Left renal pelvis (tissue), 4 donors: ENCODE measurements around the gene CRYL1. TPM values are rescaled to one million over a fixed set of nuclear protein-coding genes. Genes with fewer than 3 reads are reported as not detected.

Source experiments
- DNase-seq, 4 donors: peaks; one replicate each; pipeline ENCODE4 v3.0.0-alpha.2; 2013; ENCODE audit warnings: low read depth in 4 of 4, low spot score in 3 of 4
- polyA plus RNA-seq, 4 donors: library from polyadenylated mRNA; unstranded; fragments of 120-200 nt; gene quantifications; one replicate each; pipeline ENCODE4 v1.2.1, GENCODE V29; 2013; ENCODE audit not compliant: insufficient read length in 4 of 4

CRYL1 gene
- polyA plus RNA-seq, 4 donors, result 31.8 to 138 (median 121) TPM

DNA sequence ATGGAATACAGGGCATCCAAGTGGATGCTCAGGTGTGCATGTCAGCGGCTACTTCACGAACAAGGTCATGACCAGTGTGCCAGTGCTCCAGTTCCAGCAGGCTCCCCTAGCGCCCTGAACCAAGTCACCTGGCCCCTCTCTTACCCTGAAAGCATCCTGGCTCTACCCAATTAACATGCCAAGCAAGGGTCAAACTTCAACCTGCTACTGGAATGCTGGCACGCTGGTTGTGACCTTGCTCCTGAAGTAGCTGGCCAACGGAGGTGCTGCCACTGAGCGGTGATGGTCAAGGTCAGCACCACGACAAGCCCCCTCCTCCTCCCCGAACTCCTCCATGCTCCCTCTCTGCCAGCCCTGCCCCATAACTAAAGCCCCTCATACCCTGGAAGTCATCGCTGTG, 96.0 kb downstream of the CRYL1 start:
- DNase-seq, result no peak

DNA sequence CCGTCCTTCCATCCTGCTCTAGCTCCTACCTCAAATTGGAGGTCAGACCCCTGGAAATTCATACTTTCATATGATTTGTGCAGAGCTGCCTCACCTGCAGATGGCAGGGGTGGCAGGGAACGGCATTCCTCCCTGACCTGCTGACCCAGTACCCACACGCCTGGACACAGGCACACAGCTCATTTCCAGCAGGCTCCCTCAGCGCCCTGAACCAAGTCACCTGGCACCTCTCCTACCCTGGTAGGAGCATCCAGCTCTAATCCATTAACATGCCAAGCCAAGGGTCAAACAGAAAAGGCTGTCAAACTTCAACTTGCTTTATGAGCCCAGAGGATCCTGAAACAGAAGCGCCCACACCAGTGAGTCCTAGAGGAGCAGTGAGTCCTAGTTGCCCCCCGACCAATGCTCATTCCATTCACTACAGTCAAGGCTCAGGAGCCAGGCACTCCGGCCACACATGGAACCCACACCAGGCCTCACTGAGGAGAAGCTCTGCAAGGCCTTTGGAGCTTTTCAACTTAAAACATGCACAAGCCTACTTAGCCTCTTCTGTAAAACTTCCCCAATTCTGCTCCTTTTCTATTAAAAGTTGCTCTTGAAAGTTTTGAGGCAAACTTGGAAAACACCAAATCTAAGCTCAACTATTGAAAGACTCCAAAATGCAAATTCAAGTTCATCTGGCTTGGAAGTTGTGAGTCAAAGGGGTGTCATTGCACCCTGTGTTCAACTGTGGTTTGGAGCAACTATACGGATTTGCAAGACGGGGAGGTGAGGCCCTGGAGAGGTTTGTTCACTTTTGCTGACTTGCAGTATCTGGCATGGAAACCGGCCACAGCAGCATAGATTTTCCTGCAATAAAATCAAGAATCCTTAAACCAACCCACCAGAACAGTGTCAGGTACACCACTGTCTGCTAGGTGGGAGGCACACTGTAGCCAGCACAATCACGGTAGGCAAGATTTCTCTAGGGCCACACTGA, 96.7 kb downstream of the CRYL1 start:
- DNase-seq, result no peak

DNA sequence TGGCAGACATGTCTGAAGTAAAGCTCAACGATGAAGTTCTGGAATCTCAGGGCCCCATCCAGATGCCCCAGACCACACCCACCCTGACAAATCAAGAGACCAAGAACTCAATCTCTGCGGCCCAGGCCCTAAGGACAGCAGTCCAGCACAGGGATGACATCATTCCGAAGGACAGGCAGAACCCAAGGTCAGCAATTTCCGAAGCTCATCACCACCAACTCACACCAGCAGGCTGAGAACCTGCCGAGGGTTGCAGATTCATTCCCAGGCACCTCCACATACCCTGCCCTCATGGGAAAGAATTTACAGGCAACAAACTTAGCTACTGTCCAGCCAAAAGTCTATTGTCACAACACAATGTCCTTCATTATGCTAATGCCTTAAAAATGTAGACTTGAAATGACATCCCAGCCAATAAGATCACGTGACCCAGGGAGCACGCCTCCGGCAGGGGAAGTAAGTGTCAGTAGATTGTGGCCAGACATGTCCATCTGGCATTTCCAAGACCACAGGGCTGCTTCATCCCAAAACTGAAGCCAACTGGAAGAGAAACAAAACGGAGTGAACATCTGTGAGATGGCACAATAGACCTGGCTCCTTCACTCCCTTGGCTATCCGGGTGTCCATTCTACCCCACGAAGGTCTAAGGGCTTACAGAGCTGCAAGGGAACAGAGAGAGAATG, 98.8 kb downstream of the CRYL1 start:
- DNase-seq, result no peak

DNA sequence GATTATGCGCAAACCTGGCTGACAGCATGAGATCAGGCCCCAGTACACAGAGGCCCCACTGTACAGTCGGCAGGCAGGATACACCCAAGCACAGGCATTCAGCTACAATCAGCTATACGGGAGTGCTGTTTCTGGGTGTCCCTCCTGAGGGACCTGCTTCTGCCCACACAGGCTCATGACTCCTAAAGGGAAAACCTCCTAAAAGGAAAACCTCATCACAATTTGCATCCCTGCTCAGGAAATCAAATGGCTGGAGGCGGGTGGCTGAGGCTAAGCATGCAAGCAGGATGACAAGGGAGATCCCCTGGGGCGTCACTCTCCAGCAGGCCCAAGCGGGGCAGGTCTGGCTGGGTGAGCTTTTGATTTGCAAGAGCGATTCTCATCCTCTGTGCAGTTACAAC, 99.8 kb downstream of the CRYL1 start:
- no peak for DNase-seq

DNA sequence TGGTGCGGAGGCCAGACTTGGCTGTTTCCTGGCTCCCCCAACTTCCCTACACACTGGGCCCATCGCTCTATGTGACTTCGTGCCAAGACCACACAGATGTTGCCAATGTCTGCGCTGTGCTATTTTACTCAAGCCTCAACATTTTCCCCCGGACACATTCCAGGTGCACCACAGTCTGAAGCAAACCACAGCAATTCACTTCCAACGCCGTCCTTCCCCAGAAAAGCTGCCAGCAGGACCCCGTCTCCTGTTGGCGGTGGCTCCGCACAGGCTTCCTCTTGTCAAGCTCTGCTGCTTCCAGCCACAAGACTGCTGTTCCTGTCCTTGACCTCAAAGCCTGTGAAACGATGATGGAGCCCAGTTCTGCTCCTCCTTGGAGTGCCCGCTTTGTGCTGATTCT, 100.7 kb downstream of the CRYL1 start:
- no peak for DNase-seq

DNA sequence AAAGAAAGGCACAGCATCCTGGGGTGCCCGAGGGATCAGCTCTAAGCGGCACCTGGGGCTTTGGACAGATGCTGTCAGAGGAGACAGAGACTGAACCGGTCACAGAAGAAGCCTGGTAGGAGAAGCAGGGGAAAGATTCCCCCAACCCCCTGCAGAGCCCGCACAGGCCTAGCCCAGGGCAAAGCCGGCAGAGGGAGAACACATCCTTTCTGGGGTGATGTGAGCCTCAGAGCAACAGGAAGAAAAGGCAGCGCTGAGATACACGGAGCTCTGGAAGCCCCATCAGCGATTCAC, 101.2 kb downstream of the CRYL1 start:
- DNase-seq, result no peak

DNA sequence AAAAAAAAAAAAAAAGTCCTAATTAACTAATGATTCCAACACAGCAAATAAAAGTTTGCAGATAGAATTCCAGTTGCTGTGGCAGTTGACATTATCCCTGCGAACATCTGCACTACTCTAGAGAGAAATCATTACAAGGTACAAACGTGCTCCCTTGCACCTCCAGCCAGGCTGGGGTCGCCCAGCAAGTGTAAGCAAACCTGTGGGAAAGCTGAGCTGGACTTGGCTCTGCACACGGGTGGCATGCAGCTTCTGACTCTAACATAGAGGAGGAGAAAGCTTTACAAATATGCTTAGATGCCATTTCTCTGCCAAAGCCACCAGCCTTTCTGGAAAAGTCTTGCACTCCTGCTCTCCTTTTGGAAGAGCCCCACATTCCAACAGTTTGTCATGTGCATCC, 103.3 kb downstream of the CRYL1 start:
- no peak for DNase-seq

DNA sequence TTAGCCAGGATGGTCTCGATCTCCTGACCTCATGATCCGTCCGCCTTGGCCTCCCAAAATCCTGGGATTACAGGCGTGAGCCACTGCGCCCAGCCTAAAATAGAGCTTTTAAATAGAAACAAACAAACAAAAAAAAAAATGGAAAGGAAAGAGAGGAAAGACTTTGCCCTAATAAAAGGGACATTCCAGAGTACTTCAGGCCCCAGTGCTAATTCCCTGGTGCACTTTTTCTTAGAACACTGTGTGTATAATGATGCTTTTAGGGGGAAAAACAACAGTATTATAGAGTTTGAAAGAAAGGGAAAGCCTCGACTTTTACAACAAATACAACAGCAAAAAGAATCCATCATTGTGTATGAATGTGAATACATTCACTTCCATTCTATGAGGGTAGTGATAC, 104.7 kb downstream of the CRYL1 start:
- no peak for DNase-seq

DNA sequence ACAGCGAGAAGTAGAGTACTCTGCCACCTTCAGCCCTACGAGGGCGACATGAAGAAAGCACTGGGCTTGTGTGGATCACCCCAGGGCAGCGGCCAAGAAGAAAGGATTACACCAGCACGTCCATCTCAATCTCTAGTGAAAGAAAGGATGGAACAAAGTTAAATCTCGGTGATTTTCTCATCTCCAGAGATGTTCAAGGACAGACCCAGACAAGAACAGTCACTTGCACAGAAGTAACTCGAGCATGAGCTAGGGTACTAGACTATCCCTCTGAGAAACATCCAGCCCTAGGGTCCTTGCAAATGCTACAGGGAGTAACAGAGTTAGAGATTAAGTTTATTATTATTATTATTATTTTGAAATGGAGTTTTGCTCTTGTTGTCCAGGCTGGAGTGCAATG, 106.7 kb downstream of the CRYL1 start:
- DNase-seq, result no peak

DNA sequence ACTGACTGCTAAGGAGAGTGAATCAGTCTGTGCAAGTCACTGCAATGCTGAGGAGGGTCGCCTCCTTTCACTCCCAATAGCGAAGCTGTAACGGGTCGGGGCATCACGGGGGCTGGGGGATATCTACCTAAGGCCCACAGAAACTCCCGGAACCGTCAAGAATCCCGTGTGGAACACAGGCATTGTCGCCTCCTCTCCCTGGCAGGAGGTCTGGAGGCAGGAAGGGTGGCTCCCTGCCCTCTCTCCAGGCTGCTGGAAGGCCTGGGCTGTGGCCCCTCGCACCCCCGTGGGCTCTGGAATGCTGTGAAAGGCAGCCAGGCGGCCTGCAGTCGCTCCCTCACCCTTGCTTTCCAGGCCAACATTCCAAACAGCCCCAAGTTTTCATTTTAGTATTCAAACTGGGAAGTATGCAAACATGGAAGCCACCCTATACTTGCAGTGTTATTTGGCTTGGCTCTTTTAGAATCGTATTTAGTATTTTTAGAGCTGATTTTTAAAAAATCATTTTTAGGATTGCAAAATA, 109.4 kb downstream of the CRYL1 start:
- DNase-seq, result no peak

DNA sequence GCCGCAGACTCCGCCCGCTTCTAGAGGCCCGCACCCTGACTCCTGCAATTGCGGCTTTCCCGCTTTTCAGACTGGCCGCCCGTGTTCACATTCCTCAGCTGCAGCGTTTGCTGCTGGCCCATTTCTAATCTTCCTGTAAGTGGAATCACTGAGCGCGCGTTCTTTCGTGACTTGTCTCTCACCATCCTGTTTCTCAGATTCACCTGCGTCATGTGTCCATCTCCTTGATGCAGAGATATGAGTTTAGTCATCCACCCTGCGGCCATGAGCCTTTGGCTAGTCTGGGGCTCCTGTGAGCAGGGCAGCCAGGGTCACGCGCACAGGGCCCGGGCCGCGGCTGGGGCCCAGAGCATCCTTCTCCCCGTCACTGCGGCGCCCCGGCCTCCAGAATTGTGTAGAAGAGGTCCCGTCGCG, 110.0 kb downstream of the CRYL1 start:
- no peak for DNase-seq

DNA sequence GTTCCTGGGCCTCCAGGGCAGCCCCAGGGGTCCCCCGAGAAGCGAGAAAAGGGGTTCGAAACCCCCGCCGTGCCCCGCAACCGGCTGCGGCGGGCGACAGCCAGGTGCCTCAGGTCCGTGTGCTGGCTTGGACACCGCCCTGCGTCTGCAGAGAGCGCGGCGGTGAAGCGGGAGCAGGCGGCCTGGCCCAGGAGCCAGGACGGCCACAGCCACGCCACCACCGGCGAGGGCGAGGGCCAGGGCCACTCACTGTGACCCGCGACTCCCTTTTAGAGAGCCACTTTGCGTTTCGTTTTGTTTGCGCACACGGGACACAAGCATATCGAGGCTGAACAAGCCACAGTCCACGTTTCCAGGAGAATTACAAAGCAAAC, 110.4 kb downstream of the CRYL1 start:
- no peak for DNase-seq

DNA sequence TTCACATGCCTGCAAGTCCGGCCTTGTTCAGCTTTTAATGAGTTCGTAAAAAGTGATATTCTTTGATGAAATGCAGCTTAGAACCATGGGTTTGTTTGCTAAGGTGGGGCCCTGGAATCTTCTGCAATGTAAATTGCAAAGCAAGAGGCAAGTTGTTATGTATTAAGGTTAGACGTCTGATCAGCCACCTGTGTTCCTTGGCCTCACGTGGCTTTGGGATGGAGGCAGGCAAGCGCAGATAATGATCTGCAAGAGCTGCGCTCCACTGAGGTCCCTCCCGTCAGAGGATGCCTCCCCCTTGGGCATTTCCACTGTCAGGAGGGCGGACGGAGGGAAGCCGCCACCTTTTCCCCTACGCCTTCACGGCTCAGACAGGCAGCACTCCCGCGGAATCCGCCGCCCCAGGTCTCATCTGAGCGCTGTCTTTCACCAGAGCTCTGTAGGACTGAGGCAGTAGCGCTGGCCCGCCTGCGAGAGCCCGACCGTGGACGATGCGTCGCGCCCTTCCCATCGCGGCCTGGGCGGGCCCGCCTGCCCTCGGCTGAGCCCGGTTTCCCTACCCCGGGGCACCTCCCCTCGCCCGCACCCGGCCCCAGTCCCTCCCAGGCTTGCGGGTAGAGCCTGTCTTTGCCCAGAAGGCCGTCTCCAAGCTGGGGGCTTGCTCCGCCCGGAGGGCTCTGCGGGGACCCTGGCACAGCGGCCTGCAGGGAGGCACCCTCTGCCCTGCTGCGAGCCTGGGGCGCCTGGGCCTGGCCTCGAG, 110.9 kb downstream of the CRYL1 start:
- DNase-seq, result no peak

DNA sequence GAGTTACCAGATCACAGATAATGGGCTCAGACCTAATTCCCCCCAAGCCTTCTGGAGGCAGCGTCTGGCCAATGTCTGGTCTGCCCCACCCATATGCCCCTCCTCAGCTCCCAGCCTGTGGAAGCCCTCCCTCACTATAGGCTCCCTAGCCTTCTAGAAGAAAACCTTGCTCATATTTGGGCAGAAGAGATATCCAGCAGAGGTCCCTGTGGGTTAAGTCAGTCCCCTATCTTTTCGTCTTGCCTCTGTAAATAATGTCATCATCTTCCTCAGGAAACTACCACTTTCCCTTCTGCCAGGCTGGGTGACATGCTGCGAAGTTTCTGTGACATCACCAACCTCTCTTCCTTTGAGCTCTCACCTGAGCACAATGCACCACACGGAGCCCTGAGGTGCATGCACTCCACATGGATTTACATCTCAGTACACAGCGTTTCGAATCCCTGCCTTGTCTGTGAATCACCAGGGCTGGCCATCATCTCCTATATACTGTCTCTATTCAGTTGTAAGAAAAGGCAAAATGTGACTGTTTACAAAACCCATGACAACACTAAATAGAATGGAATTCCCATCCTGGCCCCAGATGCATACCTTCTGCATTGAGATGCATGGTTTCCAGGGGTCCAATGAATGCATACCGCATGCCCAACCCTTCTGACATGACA, 112.8 kb downstream of the CRYL1 start:
- DNase-seq, result no peak

DNA sequence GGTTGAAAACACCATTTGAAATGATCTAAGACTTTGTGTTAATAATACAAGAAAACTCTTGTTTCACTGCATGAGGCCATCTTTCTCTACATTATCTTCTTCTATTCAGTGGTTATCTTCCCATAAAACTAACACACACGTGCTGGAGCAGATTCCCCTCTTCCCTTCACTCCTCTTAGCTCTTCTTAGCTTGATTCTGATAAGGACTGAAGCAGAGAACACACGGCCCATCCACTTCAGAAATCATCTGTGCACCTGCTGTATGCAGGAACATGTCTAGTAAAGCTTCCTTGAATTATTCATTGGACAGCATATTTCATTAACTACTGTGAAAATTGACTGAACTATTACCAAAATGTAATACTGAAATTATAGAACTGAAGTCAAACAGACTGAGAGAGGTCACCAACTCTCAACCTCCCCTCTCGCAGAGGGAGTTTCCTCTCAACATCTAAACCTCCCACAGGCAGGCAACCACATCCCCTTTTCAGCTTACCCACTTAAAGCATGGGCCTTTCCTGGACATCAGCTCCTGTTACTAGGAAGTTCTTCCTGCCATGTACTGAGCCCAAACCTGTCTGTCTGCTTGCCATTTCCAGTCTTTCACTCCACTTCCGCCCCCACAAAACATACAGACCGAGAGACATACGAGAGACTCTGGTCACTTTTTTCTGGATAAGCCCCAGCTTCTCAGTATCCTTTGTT, 113.9 kb downstream of the CRYL1 start:
- DNase-seq, result no peak

DNA sequence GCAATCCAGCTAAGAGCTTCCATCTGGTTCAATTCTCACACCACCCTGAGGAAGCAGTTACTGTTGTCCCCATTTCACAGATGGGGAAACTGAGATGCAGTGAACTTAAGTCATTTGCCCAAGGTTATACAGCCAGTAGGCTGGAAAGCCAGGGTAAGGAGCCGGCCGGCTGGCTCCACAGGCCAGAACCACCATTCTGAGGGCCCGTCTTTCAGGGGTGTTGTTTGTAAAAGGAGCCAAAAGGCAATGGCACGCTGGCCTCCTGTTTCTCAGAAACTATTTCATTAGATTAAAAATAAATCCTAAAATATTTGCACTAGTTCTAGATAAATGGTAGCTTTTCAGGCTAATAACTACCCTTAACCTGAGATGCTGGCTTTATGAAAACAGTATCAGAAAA, 114.9 kb downstream of the CRYL1 start:
- no peak for DNase-seq

DNA sequence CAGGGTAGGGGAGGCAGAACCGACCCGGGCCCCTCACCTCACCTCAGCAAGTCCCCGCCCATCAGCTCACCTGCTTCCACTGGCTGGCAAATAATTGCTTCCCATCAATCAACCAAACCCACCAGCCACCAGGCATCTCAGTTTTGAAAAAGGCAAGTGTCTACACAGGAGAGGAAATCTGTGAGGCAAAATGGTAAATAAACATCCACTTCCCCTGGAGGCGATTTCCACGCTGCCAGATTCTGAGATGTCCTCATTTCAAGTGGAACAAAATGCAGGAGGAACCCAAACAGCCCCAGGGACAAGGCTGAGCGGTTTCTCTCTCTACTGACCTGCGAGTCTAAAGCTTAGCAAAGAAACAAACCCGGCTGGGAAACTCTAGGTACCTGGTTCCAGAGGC, 117.5 kb downstream of the CRYL1 start:
- DNase-seq, result no peak

DNA sequence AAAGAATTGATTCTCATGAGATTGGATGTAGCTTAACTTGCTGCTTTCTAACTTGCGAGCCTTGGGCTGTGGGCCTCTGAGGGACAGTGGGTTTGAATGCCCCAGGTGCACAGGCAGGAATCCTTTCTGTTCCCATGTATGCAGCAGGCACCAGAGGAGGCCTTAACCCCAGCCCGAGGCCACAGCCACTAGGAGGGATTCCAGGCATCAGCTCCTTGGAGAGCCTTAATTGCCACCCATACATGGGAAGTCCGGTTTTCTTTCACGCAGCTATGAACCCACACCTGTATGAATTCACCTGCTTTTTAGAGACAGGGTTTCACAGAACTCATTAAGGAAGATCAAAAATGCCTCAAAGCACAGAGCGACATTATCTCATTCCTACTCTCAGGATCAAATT, 117.9 kb downstream of the CRYL1 start:
- no peak for DNase-seq

DNA sequence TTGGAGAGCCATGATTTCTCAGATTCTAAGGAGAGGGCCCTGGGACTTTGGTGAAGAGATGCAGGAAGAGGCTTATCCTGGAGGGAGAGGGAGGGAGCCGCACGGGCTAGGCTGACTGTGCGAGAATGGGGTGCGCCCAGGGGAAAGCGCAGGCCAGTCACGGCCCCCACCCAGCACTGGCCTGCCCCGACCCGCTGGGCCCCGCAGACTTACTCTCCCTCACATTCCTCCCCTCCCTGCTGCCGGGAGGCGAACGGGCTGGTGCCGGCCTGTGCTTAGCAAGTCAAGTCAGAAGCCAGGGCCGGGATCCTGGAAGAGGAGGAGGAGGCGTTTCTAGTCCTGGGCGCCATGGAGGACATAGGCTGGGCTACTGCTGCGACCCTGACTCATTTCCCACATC, 120.0 kb downstream of the CRYL1 start:
- DNase-seq, result no peak
